H9 (cell line): ENCODE data around the gene ITPR2. TPM values are rescaled to one million over a fixed set of nuclear protein-coding genes. Genes with fewer than 3 reads are reported as not detected.
A peak's percentile ranks its signal among the peaks of the same experiment; 100 is the strongest.

ENCODE experiments used
- DNase-seq: peaks from one replicate; pipeline ENCODE4 v3.0.0-alpha.2; 2017
- H2AFZ ChIP-seq: one replicate; pipeline ENCODE4 v1.6.1; 2013; ENCODE audit warnings: mild to moderate bottlenecking, low read length, control low read depth, moderate library complexity
- H2AK5ac ChIP-seq: 2 replicates; pipeline ENCODE4 v1.6.1; 2013; ENCODE audit warnings: low read length, control low read depth, mixed read lengths; ENCODE audit not compliant: insufficient read length
- H2BK120ac ChIP-seq: one replicate; pipeline ENCODE4 v1.6.1; 2013; ENCODE audit warnings: low read depth, mild to moderate bottlenecking, low read length, control low read depth, inconsistent platforms; ENCODE audit not compliant: poor library complexity, severe bottlenecking
- H2BK12ac ChIP-seq: 2 replicates; pipeline ENCODE4 v1.6.1; 2013; ENCODE audit warnings: low read length, control low read depth, mixed read lengths, low read depth; ENCODE audit not compliant: insufficient read length
- H2BK15ac ChIP-seq: 2 replicates; pipeline ENCODE4 v1.6.1; 2013; ENCODE audit warnings: low read depth, low read length, control low read depth
- H2BK20ac ChIP-seq: one replicate; pipeline ENCODE4 v1.6.1; 2013; ENCODE audit warnings: low read depth, mild to moderate bottlenecking, low read length, control low read depth, inconsistent platforms; ENCODE audit not compliant: poor library complexity, severe bottlenecking
- H2BK5ac ChIP-seq: 2 replicates; pipeline ENCODE4 v1.6.1; 2013; ENCODE audit warnings: low read length, control low read depth, mixed read lengths; ENCODE audit not compliant: insufficient read length
- H3K14ac ChIP-seq: 2 replicates; pipeline ENCODE4 v1.6.1; 2013; ENCODE audit warnings: low read length, control low read depth; ENCODE audit not compliant: insufficient read depth
- H3K18ac ChIP-seq: 2 replicates; pipeline ENCODE4 v1.6.1; 2013; ENCODE audit warnings: low read depth, mild to moderate bottlenecking, mixed read lengths, low read length, control low read depth; ENCODE audit not compliant: insufficient read length
- H3K23ac ChIP-seq: 2 replicates; pipeline ENCODE4 v1.6.1; 2013; ENCODE audit warnings: low read length, control low read depth, mixed read lengths, low read depth; ENCODE audit not compliant: insufficient read length
- H3K23me2 ChIP-seq: 2 replicates; pipeline ENCODE4 v1.6.1; 2013; ENCODE audit warnings: low read depth, mild to moderate bottlenecking, mixed read lengths, low read length, control low read depth; ENCODE audit not compliant: insufficient read length, poor library complexity, severe bottlenecking
- H3K27ac ChIP-seq: 2 replicates; pipeline ENCODE4 v1.5.1; 2013; ENCODE audit warnings: low read length, control low read depth, mixed read lengths, low read depth; ENCODE audit not compliant: insufficient read length
- H3K27me3 ChIP-seq: 2 replicates; pipeline ENCODE4 v1.6.1; 2013; ENCODE audit warnings: low read length, control low read depth, inconsistent platforms; ENCODE audit not compliant: insufficient read depth
- H3K4ac ChIP-seq: 2 replicates; pipeline ENCODE4 v1.6.1; 2013; ENCODE audit warnings: low read depth, mild to moderate bottlenecking, control low read depth, inconsistent platforms, low read length, moderate library complexity
- H3K4me1 ChIP-seq: 2 replicates; pipeline ENCODE4 v1.6.1; 2013; ENCODE audit warnings: low read length, control low read depth, inconsistent platforms; ENCODE audit not compliant: insufficient read depth
- H3K4me2 ChIP-seq: 2 replicates; pipeline ENCODE4 v1.6.1; 2013; ENCODE audit warnings: low read length, control low read depth, mixed read lengths; ENCODE audit not compliant: insufficient read length, insufficient read depth
- H3K56ac ChIP-seq: 2 replicates; pipeline ENCODE4 v1.6.1; 2013; ENCODE audit warnings: low read depth, mild to moderate bottlenecking, mixed read lengths, low read length, control low read depth; ENCODE audit not compliant: insufficient read length
- H3K79me1 ChIP-seq: 2 replicates; pipeline ENCODE4 v1.6.1; 2013; ENCODE audit warnings: low read depth, mild to moderate bottlenecking, moderate library complexity, low read length, control low read depth, inconsistent platforms; ENCODE audit not compliant: insufficient read depth, poor library complexity, severe bottlenecking
- H3K79me2 ChIP-seq: 2 replicates; pipeline ENCODE4 v1.6.1; 2013; ENCODE audit warnings: low read length, control low read depth, inconsistent platforms; ENCODE audit not compliant: insufficient read depth
- H3K9ac ChIP-seq: 2 replicates; pipeline ENCODE4 v1.6.1; 2013; ENCODE audit warnings: low read length, control low read depth, mixed read lengths; ENCODE audit not compliant: insufficient read length; ENCODE audit errors: extremely low read depth
- H3K9me3 ChIP-seq: one replicate; pipeline ENCODE4 v1.6.1; 2013; ENCODE audit warnings: low read depth, low read length, inconsistent platforms; ENCODE audit not compliant: control insufficient read depth
- H3T11ph ChIP-seq: one replicate; pipeline ENCODE4 v1.6.1; 2013; ENCODE audit warnings: mild to moderate bottlenecking, low read length, control low read depth, inconsistent platforms
- H4K20me1 ChIP-seq: one replicate; pipeline ENCODE4 v1.6.1; 2013; ENCODE audit not compliant: control insufficient read depth, insufficient read length, insufficient read depth
- H4K5ac ChIP-seq: 2 replicates; pipeline ENCODE4 v1.6.1; 2013; ENCODE audit warnings: low read depth, mild to moderate bottlenecking, mixed read lengths, low read length, control low read depth; ENCODE audit not compliant: insufficient read length
- H4K8ac ChIP-seq: replicated peaks from 2 replicates; pipeline ENCODE4 v1.6.1; 2013; ENCODE audit warnings: low read length, control low read depth, mixed read lengths, low read depth; ENCODE audit not compliant: insufficient read length
- H4K91ac ChIP-seq: 2 replicates; pipeline ENCODE4 v1.6.1; 2013; ENCODE audit warnings: low read depth, mild to moderate bottlenecking, moderate library complexity, mixed read lengths, low read length, control low read depth; ENCODE audit not compliant: insufficient read length
- H3K27ac Mint-ChIP-seq, 3 experiments: 2 replicates in 2 of 3; 3 replicates in 1 of 3; pipeline ENCODE4 v1.8.0; 2020 to 2021; ENCODE audit warnings: mixed read lengths in 3 of 3, mild to moderate bottlenecking in 1 of 3, moderate library complexity in 1 of 3
- H3K27me3 Mint-ChIP-seq: 2 replicates; pipeline ENCODE4 v1.8.0; 2021; ENCODE audit warnings: low read depth, mild to moderate bottlenecking, moderate library complexity, mixed read lengths
- H3K36me3 Mint-ChIP-seq, 3 experiments: 2 replicates in 2 of 3; 3 replicates in 1 of 3; pipeline ENCODE4 v1.8.0; 2020 to 2021; ENCODE audit warnings: low read depth in 3 of 3, mixed read lengths in 3 of 3; ENCODE audit not compliant: insufficient read depth in 1 of 3
- H3K4me1 Mint-ChIP-seq, 2 experiments: 2 replicates each; pipeline ENCODE4 v1.8.0; 2020; ENCODE audit warnings: mixed read lengths in 2 of 2
- H3K4me3 Mint-ChIP-seq, 2 experiments: 2 replicates in 1 of 2; 3 replicates in 1 of 2; pipeline ENCODE4 v1.8.0; 2020 to 2021; ENCODE audit warnings: mild to moderate bottlenecking in 2 of 2, mixed read lengths in 2 of 2, moderate library complexity in 1 of 2
- H3K9me3 Mint-ChIP-seq, 2 experiments: 2 replicates in 1 of 2; 3 replicates in 1 of 2; pipeline ENCODE4 v1.8.0; 2020; ENCODE audit warnings: mild to moderate bottlenecking in 2 of 2, mixed read lengths in 2 of 2, moderate library complexity in 1 of 2
- WGBS: extraction: QIAGEN DNeasy Blood & Tissue Kit; methylation state at CpG from one replicate; pipeline ENCODE4 v1.1.7; 2013; ENCODE audit warnings: missing lambda C conversion rate, low lambda C conversion rate, mixed read lengths; ENCODE audit not compliant: insufficient read length; ENCODE audit errors: extremely low coverage; 5-methylcytosine and 5-hydroxymethylcytosine counted together
- total RNA-seq: library from RNA; stranded (reverse); gene quantifications from 2 replicates; pipeline ENCODE4 v1.2.1, GENCODE V29; 2021
- TF ChIP-seq, protein P1 (sequence below): fragments of 200-600 bp; sonication (generic); conservative IDR thresholded peaks from 3 replicates; pipeline ENCODE4 v1.8.0; 2021; ENCODE audit warnings: antibody characterized with exemption, mild to moderate bottlenecking

The ITPR2 gene
- total RNA-seq, 1 experiment from 2014 or later: 14.8 TPM

DNA sequence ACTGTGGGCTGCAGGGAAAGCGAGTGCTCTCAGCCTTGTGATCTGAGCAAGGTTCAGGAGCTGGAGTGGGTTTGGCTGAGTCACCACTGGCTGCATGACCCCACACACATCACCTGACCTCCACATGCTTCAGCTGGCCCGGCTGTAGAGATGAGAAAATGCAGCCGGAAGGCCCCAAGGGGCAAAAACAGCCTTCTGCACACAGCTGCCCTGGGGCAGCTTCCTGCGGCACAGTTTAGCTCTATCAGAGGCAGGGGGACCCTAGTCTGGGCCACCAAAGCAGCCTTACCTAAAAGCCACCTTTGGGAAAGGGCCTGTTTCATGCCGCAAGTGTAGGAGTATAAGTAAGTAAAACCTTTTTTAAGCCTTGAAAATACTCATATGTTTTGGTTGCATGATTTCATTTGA lies 514.3 kb downstream of the ITPR2 start:
- Histone ChIP-seq H3K4me1 (no peaks in the 10 kb centered on the region), H3K14ac (0 out of 2 replicates have a peak overlapping the region, but pooled peaks have one; percentile 55), H2BK5ac (no peak overlapping the region), H3K18ac (no peak overlapping the region), H3K9ac (no peak overlapping the region), H3K79me1 (no peaks in the 10 kb centered on the region), H2BK15ac (no peak overlapping the region), H3K27ac (no peak overlapping the region), H4K8ac (no peak overlapping the region), H3K23me2 (no peaks in the 10 kb centered on the region), H3K9me3 (no peaks in the 10 kb centered on the region), H3K27me3 (no peaks in the 10 kb centered on the region), H2AFZ (no peak overlapping the region), H2AK5ac (no peak overlapping the region), H4K91ac (no peak overlapping the region), H3K56ac (no peak overlapping the region), H3K79me2 (no peaks in the 10 kb centered on the region), H2BK12ac (no peak overlapping the region), H3K23ac (no peak overlapping the region), H3K4me2 (no peak overlapping the region), H2BK20ac (peak overlapping the region; percentile 45), H3T11ph (no peak overlapping the region), H3K4ac (no peak overlapping the region), H2BK120ac (no peak overlapping the region), H4K5ac (no peak overlapping the region), H4K20me1 (no peaks in the 10 kb centered on the region)
- H3K4me1 Mint-ChIP-seq: no peaks in the 10 kb centered on the region
- no peak overlapping the region for H3K27ac Mint-ChIP-seq
- DNase-seq: no peak
- TF ChIP-seq, protein P1, sequence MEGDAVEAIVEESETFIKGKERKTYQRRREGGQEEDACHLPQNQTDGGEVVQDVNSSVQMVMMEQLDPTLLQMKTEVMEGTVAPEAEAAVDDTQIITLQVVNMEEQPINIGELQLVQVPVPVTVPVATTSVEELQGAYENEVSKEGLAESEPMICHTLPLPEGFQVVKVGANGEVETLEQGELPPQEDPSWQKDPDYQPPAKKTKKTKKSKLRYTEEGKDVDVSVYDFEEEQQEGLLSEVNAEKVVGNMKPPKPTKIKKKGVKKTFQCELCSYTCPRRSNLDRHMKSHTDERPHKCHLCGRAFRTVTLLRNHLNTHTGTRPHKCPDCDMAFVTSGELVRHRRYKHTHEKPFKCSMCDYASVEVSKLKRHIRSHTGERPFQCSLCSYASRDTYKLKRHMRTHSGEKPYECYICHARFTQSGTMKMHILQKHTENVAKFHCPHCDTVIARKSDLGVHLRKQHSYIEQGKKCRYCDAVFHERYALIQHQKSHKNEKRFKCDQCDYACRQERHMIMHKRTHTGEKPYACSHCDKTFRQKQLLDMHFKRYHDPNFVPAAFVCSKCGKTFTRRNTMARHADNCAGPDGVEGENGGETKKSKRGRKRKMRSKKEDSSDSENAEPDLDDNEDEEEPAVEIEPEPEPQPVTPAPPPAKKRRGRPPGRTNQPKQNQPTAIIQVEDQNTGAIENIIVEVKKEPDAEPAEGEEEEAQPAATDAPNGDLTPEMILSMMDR: no peak
- H3K9me3 Mint-ChIP-seq: peaks cover 11 to 12% of the 10 kb centered on the region in 2 experiments
- H3K27me3 Mint-ChIP-seq: peaks cover 3% of the 10 kb centered on the region; the same call in 1 of the 2 replicates
- peaks cover 0 to 4% (median 3%) of the 10 kb centered on the region in 3 experiments; a peak in 5 of 7 replicates for H3K36me3 Mint-ChIP-seq
- WGBS: no CpG with 5 or more reads among the region's 5 CpGs
- no peak overlapping the region for H3K4me3 Mint-ChIP-seq
